Sigmoid colon (tissue), 7 donors: Measurements from ENCODE around the gene CYP26C1. TPM values are rescaled to one million over a fixed set of nuclear protein-coding genes. Genes with fewer than 3 reads are reported as not detected.
"Not testable (repeated sequence)": the region's sequence is repeated elsewhere in the genome, so short reads cannot be mapped to it uniquely, and the experiment has no call there.

Experiments used
- DNase-seq: peaks from one replicate; pipeline ENCODE4 v3.0.0-alpha.2; 2019
- H3K27ac ChIP-seq, 4 donors: fragments of 200-600 bp; sonication (generic); one replicate each; pipeline ENCODE4 v1.5.1; 2016 to 2019; ENCODE audit warnings: mild to moderate bottlenecking in 1 of 4
- H3K27me3 ChIP-seq, 3 donors: fragments of 200-600 bp; sonication (generic); one replicate each; pipeline ENCODE4 v1.5.1; 2019; ENCODE audit warnings: mild to moderate bottlenecking in 1 of 3
- H3K36me3 ChIP-seq, 4 donors: fragments of 200-600 bp; sonication (generic); one replicate each; pipeline ENCODE4 v1.5.1; 2016 to 2019
- H3K4me1 ChIP-seq, 4 donors: fragments of 200-600 bp; sonication (generic); one replicate each; pipeline ENCODE4 v1.5.1; 2017 to 2019
- H3K4me3 ChIP-seq, 4 donors: fragments of 200-600 bp; sonication (generic); one replicate each; pipeline ENCODE4 v1.5.1; 2017 to 2019; ENCODE audit warnings: mild to moderate bottlenecking in 2 of 4, moderate library complexity in 1 of 4
- H3K9me3 ChIP-seq, 4 donors: fragments of 200-600 bp in 3 of 4; sonication (generic) in 3 of 4; one replicate each; pipeline versions ENCODE4 v1.5.1 to v1.6.1; 2013 to 2019
- CTCF ChIP-seq, 4 experiments: fragments of 450-650 bp in 3 of 4; fragments of 200-600 bp in 1 of 4; IDR thresholded peaks; one replicate each; pipeline ENCODE4 v1.5.1; 2016 to 2019; ENCODE audit warnings: antibody characterized with exemption in 4 of 4, mild to moderate bottlenecking in 3 of 4, moderate library complexity in 2 of 4
- EP300 ChIP-seq, 4 donors: sonication (generic); formaldehyde crosslinking; IDR thresholded peaks; one replicate each; pipeline ENCODE4 v1.6.1; 2017; ENCODE audit warnings: antibody characterized with exemption in 4 of 4
- POLR2A ChIP-seq, 2 donors: fragments of 450-650 bp; IDR thresholded peaks; one replicate each; pipeline ENCODE4 v1.6.1; 2016; ENCODE audit warnings: antibody characterized with exemption in 2 of 2, mild to moderate bottlenecking in 2 of 2, moderate library complexity in 2 of 2
- POLR2AphosphoS5 ChIP-seq, 4 donors: sonication (generic); formaldehyde crosslinking; IDR thresholded peaks; one replicate each; pipeline ENCODE4 v1.6.1; 2017; ENCODE audit warnings: antibody characterized with exemption in 4 of 4
- WGBS, 2 donors: extraction: QIAGEN DNeasy Blood & Tissue Kit; methylation state at CpG; one replicate each; pipeline ENCODE4 v1.1.7; 2013; 5-methylcytosine and 5-hydroxymethylcytosine counted together
- intact Hi-C: fragments of 100-400 bp; cut with DNase I; formaldehyde crosslinking; loops from one replicate; pipeline ENCODE4 v1.15.1; 2023
- polyA plus RNA-seq, 3 donors: library from polyadenylated mRNA; stranded (reverse); fragments of 200-250 nt; gene quantifications; one replicate each; pipeline ENCODE4 v1.2.3, GENCODE V29; 2013
- total RNA-seq, 4 donors: library from RNA; depleted of rRNA; stranded (reverse); fragments of >200 nt; gene quantifications; one replicate each; pipeline ENCODE4 v1.1.0, GENCODE V29; 2016
- donor health status: healthy with polysubstance abuse.
- donor health status: Bipolar disorder and iron deficiency.
- donor health status: healthy.

CYP26C1 gene
- total and polyA plus RNA-seq, 7 donors = 0.03 to 0.14 TPM; not detected in 5

GRCh38 chr10:93099670-93100069 is 39.1 kb downstream of the CYP26C1 start:
- H3K9me3 ChIP-seq = peaks cover 0 to 5% (median 0%) of the 10 kb centered on the region in 4 donors
- DNase-seq = no peak
- no peak overlapping the region for H3K4me3 ChIP-seq
- TF ChIP-seq CTCF (IDR thresholded peaks at IDR 0.05) = no peak
- no peak for TF ChIP-seq POLR2AphosphoS5 (IDR thresholded peaks at IDR 0.05)
- TF ChIP-seq POLR2A (IDR thresholded peaks at IDR 0.05) = no peak
- no peak for TF ChIP-seq EP300 (IDR thresholded peaks at IDR 0.05)
- no peak overlapping the region for H3K27ac ChIP-seq
- no peaks in the 10 kb centered on the region for H3K36me3 ChIP-seq
- H3K4me1 ChIP-seq = no peaks in the 10 kb centered on the region
- no peaks in the 10 kb centered on the region for H3K27me3 ChIP-seq
- intact Hi-C loops = no loop called here
- 89 to 94% methylated on average over 7 of the region's 7 CpGs for WGBS, 2 donors

GRCh38 chr10:93101148-93101547 is 40.5 kb downstream of the CYP26C1 start:
- H3K27me3 ChIP-seq, DNase-seq, H3K4me3 ChIP-seq, H3K27ac ChIP-seq, H3K4me1 ChIP-seq, intact Hi-C loops, H3K9me3 ChIP-seq, H3K36me3 ChIP-seq: not testable (repeated sequence)
- WGBS, 2 donors = 96 to 97% methylated on average over 3 of the region's 3 CpGs

GRCh38 chr10:93103953-93104352 is 43.4 kb downstream of the CYP26C1 start:
- TF ChIP-seq POLR2A (IDR thresholded peaks at IDR 0.05) (no peak), CTCF (IDR thresholded peaks at IDR 0.05) (no peak), EP300 (IDR thresholded peaks at IDR 0.05) (no peak), POLR2AphosphoS5 (IDR thresholded peaks at IDR 0.05) (no peak)
- Histone ChIP-seq H3K4me1 (no peaks in the 10 kb centered on the region), H3K36me3 (no peaks in the 10 kb centered on the region), H3K27me3 (no peaks in the 10 kb centered on the region), H3K27ac (no peak overlapping the region), H3K9me3 (peaks cover 0 to 5% (median 0%) of the 10 kb centered on the region in 4 donors), H3K4me3 (no peak overlapping the region)
- DNase-seq = no peak
- intact Hi-C loops = no loop called here
- WGBS, 2 donors = 85 to 91% methylated on average over 1 of the region's 1 CpG

GRCh38 chr10:93106631-93107072 is 46.1 kb downstream of the CYP26C1 start:
- H3K4me1 ChIP-seq = no peaks in the 10 kb centered on the region
- no peaks in the 10 kb centered on the region for H3K27me3 ChIP-seq
- intact Hi-C loops = no loop called here
- 70 to 75% methylated on average over 2 of the region's 2 CpGs for WGBS, 2 donors
- H3K36me3 ChIP-seq = no peaks in the 10 kb centered on the region
- H3K9me3 ChIP-seq = peaks cover 0 to 5% (median 0%) of the 10 kb centered on the region in 4 donors
- no peak overlapping the region for H3K4me3 ChIP-seq
- DNase-seq = no peak
- no peak overlapping the region for H3K27ac ChIP-seq
- TF ChIP-seq CTCF (IDR thresholded peaks at IDR 0.05) = no peak
- TF ChIP-seq POLR2A (IDR thresholded peaks at IDR 0.05) = no peak
- TF ChIP-seq POLR2AphosphoS5 (IDR thresholded peaks at IDR 0.05) = no peak
- no peak for TF ChIP-seq EP300 (IDR thresholded peaks at IDR 0.05)

GRCh38 chr10:93110472-93111146 is 50.0 kb downstream of the CYP26C1 start:
- no peak for DNase-seq
- no peak overlapping the region for H3K4me3 ChIP-seq
- no peak overlapping the region for H3K27ac ChIP-seq
- no peaks in the 10 kb centered on the region for H3K9me3 ChIP-seq
- no peaks in the 10 kb centered on the region for H3K4me1 ChIP-seq
- TF ChIP-seq POLR2AphosphoS5 (IDR thresholded peaks at IDR 0.05) = no peak
- no peak for TF ChIP-seq EP300 (IDR thresholded peaks at IDR 0.05)
- H3K27me3 ChIP-seq = no peaks in the 10 kb centered on the region
- intact Hi-C loops = no loop called here
- no peaks in the 10 kb centered on the region for H3K36me3 ChIP-seq
- 70 to 90% methylated on average over 3 of the region's 3 CpGs for WGBS, 2 donors

GRCh38 chr10:93113042-93113441 is 52.4 kb downstream of the CYP26C1 start:
- TF ChIP-seq POLR2AphosphoS5 (IDR thresholded peaks at IDR 0.05) = no peak
- TF ChIP-seq POLR2A (IDR thresholded peaks at IDR 0.05) = no peak
- no peak for TF ChIP-seq EP300 (IDR thresholded peaks at IDR 0.05)
- TF ChIP-seq CTCF (IDR thresholded peaks at IDR 0.05) = no peak
- intact Hi-C loops = no loop called here
- no peaks in the 10 kb centered on the region for H3K9me3 ChIP-seq
- DNase-seq = no peak
- H3K36me3 ChIP-seq = no peaks in the 10 kb centered on the region
- 28 to 70% methylated on average over 2 of the region's 2 CpGs for WGBS, 2 donors
- H3K4me1 ChIP-seq = no peaks in the 10 kb centered on the region
- H3K27me3 ChIP-seq = no peaks in the 10 kb centered on the region
- H3K27ac ChIP-seq = no peak overlapping the region
- no peak overlapping the region for H3K4me3 ChIP-seq
